ENCODE results near the gene LILRB1. TPM values are rescaled to one million over a fixed set of nuclear protein-coding genes. Genes with fewer than 3 reads are reported as not detected.
"Not testable (repeated sequence)": the region's sequence is repeated elsewhere in the genome, so short reads cannot be mapped to it uniquely, and the experiment has no call there.

The LILRB1 gene
- 1.7 TPM for polyA plus RNA-seq (2013)

DNA sequence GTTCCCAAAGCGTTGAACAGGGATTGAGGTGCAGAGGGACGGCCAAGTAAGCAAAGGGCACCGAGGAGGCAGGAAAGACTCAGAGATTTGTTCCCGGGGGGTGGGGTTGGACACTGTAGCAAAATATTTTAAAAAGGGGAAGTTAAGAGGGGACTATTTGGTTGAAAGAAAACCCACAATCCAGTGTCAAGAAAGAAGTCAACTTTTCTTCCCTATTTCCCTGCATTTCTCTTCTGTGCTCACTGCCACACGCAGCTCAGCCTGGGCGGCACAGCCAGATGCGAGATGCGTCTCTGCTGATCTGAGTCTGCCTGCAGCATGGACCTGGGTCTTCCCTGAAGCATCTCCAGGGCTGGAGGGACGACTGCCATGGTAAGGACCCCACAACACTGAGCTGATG, at the start of gene LILRB1:
Gene LILRB1, plus strand, starts transcription at position 223 of the 400 bp plus-strand sequence. CDS start 590 bp downstream, outside the sequence.
- H3K27ac ChIP-seq (ENCODE audit: insufficient read depth in 1 of 2, low read depth in 1 of 2, low read length in 2 of 2, poor library complexity in 1 of 2, severe bottlenecking in 2 of 2); H3K9me3 ChIP-seq (ENCODE audit: control extremely low read depth in 1 of 5, control insufficient read depth in 4 of 5, insufficient read depth in 2 of 5, low read depth in 1 of 5, low read length in 4 of 5); H3K36me3 ChIP-seq (ENCODE audit: control insufficient read depth in 4 of 4, insufficient read depth in 4 of 4, low read length in 3 of 4); H3K27me3 ChIP-seq (replicated peaks in 2 of 5; ENCODE audit: control insufficient read depth in 4 of 5, insufficient read depth in 5 of 5, low read length in 4 of 5); POLR2A ChIA-PET: not testable (repeated sequence)
- CTCF ChIA-PET = interaction anchor here (1.1 kb wide), 1 partner anchor 157 kb away, joined by 4 read pairs; the partner anchor contains the start of gene CDC42EP5
- DNase-seq = peak; percentile 39 to 81 (median 79)
- Histone ChIP-seq H3K4me1 (ENCODE audit: control extremely low read depth in 1 of 4, control insufficient read depth in 4 of 4, insufficient read depth in 4 of 4, low read length in 3 of 4) (peaks cover 0 to 42% (median 32%) of the 10 kb centered on the region in 4 experiments), H3K4me3 (ENCODE audit: control insufficient read depth in 1 of 7, extremely low read depth in 1 of 7, insufficient read depth in 4 of 7, low read depth in 2 of 7, low read length in 6 of 7) (peak within 1 kb of the TSS in 6 of 7 experiments; percentile 3 to 59 (median 42))
- WGBS (ENCODE audit: insufficient coverage) = 0% methylated on average over 7 of the region's 9 CpGs

DNA sequence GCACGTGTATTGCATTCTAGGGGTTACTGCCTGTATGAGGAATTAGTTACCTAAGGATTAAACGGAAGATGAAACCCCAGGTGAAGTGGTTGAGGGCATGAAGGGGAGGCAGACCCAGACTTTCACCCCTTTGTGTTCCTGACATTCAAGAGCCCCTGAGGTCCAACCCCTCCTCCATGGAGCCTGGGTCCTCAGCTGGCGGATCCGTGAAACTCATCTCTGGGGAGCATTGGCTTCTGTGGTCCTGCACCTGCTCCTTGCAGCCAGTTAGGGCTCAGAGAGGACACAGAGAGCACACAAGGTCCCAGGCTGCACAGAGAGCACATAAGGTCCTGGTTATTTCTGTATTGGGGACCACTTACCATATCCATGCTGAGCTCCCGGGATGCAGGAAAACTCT, 43.9 kb upstream of the LILRB1 start:
- WGBS (ENCODE audit: insufficient coverage) = 92% methylated on average over 5 of the region's 5 CpGs
- CTCF ChIA-PET = no interaction called here
- Histone ChIP-seq H3K4me3 (ENCODE audit: control insufficient read depth in 1 of 7, extremely low read depth in 1 of 7, insufficient read depth in 4 of 7, low read depth in 2 of 7, low read length in 6 of 7) (no peak overlapping the region), H3K27ac (ENCODE audit: insufficient read depth in 1 of 2, low read depth in 1 of 2, low read length in 2 of 2, poor library complexity in 1 of 2, severe bottlenecking in 2 of 2) (no peak overlapping the region), H3K9me3 (ENCODE audit: control extremely low read depth in 1 of 5, control insufficient read depth in 4 of 5, insufficient read depth in 2 of 5, low read depth in 1 of 5, low read length in 4 of 5) (peaks cover 0 to 6% (median 4%) of the 10 kb centered on the region in 5 experiments), H3K36me3 (ENCODE audit: control insufficient read depth in 4 of 4, insufficient read depth in 4 of 4, low read length in 3 of 4) (peaks cover 0 to 11% (median 5%) of the 10 kb centered on the region in 4 experiments), H3K27me3 (replicated peaks in 2 of 5; ENCODE audit: control insufficient read depth in 4 of 5, insufficient read depth in 5 of 5, low read length in 4 of 5) (no peaks in the 10 kb centered on the region), H3K4me1 (ENCODE audit: control extremely low read depth in 1 of 4, control insufficient read depth in 4 of 4, insufficient read depth in 4 of 4, low read length in 3 of 4) (no peaks in the 10 kb centered on the region)
- no peak for DNase-seq
- POLR2A ChIA-PET = no interaction called here

DNA sequence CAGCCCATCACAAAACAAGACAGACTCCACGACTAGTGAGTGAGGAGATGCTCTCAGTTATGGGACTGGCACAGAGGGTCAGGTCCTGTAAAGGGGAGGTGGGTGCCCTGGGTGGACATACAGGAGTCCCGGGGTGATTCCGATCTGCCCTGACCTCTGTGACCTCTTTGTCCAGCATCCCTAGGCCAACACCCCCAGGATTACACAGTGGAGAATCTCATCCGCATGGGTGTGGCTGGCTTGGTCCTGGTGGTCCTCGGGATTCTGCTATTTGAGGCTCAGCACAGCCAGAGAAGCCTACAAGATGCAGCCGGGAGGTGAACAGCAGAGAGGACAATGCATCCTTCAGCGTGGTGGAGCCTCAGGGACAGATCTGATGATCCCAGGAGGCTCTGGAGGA, 43.3 kb upstream of the LILRB1 start:
- Histone ChIP-seq H3K4me3 (ENCODE audit: control insufficient read depth in 1 of 7, extremely low read depth in 1 of 7, insufficient read depth in 4 of 7, low read depth in 2 of 7, low read length in 6 of 7) (no peak overlapping the region), H3K4me1 (ENCODE audit: control extremely low read depth in 1 of 4, control insufficient read depth in 4 of 4, insufficient read depth in 4 of 4, low read length in 3 of 4) (peaks cover 0 to under 1% (median 0%) of the 10 kb centered on the region in 4 experiments), H3K9me3 (ENCODE audit: control extremely low read depth in 1 of 5, control insufficient read depth in 4 of 5, insufficient read depth in 2 of 5, low read depth in 1 of 5, low read length in 4 of 5) (peaks cover 0 to 6% (median 2%) of the 10 kb centered on the region in 5 experiments), H3K36me3 (ENCODE audit: control insufficient read depth in 4 of 4, insufficient read depth in 4 of 4, low read length in 3 of 4) (peaks cover 0 to 11% (median 4%) of the 10 kb centered on the region in 4 experiments), H3K27ac (ENCODE audit: insufficient read depth in 1 of 2, low read depth in 1 of 2, low read length in 2 of 2, poor library complexity in 1 of 2, severe bottlenecking in 2 of 2) (no peak overlapping the region), H3K27me3 (replicated peaks in 2 of 5; ENCODE audit: control insufficient read depth in 4 of 5, insufficient read depth in 5 of 5, low read length in 4 of 5) (no peaks in the 10 kb centered on the region)
- 97% methylated on average over 6 of the region's 7 CpGs for WGBS (ENCODE audit: insufficient coverage)
- DNase-seq = no peak
- ChIA-PET POLR2A (no interaction called here), CTCF (no interaction called here)

DNA sequence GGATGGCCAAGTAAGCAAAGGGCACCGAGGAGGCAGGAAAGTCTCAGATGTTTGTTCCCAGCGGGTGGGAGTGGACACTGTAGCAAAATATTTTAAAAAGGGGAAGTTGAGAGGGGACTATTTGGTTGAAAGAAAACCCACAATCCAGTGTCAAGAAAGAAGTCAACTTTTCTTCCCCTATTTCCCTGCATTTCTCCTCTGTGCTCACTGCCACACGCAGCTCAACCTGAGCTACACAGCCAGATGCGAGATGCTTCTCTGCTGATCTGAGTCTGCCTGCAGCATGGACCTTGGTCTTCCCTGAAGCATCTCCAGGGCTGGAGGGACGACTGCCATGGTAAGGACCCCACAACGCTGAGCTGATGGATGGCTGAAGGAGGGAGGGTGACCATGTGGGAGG, 36.8 kb upstream of the LILRB1 start, which contains the start of gene LILRA1:
Gene LILRA1, plus strand, starts transcription at position 188 of the 400 bp plus-strand sequence. CDS start 613 bp downstream, outside the sequence.
- DNase-seq = peak; percentile 28 to 87 (median 85)
- H3K36me3 ChIP-seq (ENCODE audit: control insufficient read depth in 4 of 4, insufficient read depth in 4 of 4, low read length in 3 of 4); H3K27me3 ChIP-seq (replicated peaks in 2 of 5; ENCODE audit: control insufficient read depth in 4 of 5, insufficient read depth in 5 of 5, low read length in 4 of 5); POLR2A ChIA-PET; H3K9me3 ChIP-seq (ENCODE audit: control extremely low read depth in 1 of 5, control insufficient read depth in 4 of 5, insufficient read depth in 2 of 5, low read depth in 1 of 5, low read length in 4 of 5); CTCF ChIA-PET; H3K27ac ChIP-seq (ENCODE audit: insufficient read depth in 1 of 2, low read depth in 1 of 2, low read length in 2 of 2, poor library complexity in 1 of 2, severe bottlenecking in 2 of 2): not testable (repeated sequence)
- WGBS (ENCODE audit: insufficient coverage) = 0% methylated on average over 3 of the region's 6 CpGs
- Histone ChIP-seq H3K4me1 (ENCODE audit: control extremely low read depth in 1 of 4, control insufficient read depth in 4 of 4, insufficient read depth in 4 of 4, low read length in 3 of 4) (peaks cover 0 to 28% (median 23%) of the 10 kb centered on the region in 4 experiments), H3K4me3 (ENCODE audit: control insufficient read depth in 1 of 7, extremely low read depth in 1 of 7, insufficient read depth in 4 of 7, low read depth in 2 of 7, low read length in 6 of 7) (peak within 1 kb of the TSS in 6 of 7 experiments; percentile 6 to 57 (median 36))

DNA sequence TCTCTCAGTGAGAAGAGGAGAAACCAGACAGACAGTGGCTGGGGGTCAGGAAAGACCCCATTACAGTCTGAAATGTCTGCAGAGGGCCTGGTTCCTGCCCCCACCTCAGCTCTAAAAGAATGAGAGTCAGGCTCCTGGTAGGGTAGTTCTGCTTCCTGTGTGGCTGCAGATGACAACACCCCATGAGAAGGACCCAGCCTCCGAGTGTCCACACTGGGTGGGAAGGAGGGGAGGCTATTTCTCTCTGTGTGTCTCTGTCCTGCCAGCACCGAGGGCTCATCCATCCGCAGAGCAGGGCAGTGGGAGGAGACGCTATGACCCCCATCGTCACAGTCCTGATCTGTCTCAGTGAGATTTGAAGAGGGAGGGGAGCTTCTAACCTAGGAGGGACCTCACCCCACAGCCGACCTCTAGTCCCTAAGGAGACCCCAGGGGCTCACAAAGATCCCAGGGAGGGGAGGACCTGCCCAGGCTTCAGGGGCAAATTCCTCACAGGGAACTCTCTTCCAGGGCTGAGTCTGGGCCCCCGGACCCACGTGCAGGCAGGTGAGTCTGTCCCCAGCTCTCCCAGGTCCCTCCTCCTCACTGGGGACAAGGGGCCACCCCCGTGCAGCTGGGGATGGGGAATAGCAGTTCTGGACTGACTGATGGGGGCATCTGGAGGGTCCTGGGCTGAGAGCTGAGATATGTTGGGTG, 36.2 kb upstream of the LILRB1 start:
- CTCF ChIA-PET; H3K27me3 ChIP-seq (replicated peaks in 2 of 5; ENCODE audit: control insufficient read depth in 4 of 5, insufficient read depth in 5 of 5, low read length in 4 of 5); H3K9me3 ChIP-seq (ENCODE audit: control extremely low read depth in 1 of 5, control insufficient read depth in 4 of 5, insufficient read depth in 2 of 5, low read depth in 1 of 5, low read length in 4 of 5); POLR2A ChIA-PET; H3K36me3 ChIP-seq (ENCODE audit: control insufficient read depth in 4 of 4, insufficient read depth in 4 of 4, low read length in 3 of 4); H3K27ac ChIP-seq (ENCODE audit: insufficient read depth in 1 of 2, low read depth in 1 of 2, low read length in 2 of 2, poor library complexity in 1 of 2, severe bottlenecking in 2 of 2): not testable (repeated sequence)
- 72% methylated on average over 4 of the region's 9 CpGs for WGBS (ENCODE audit: insufficient coverage)
- H3K4me3 ChIP-seq (ENCODE audit: control insufficient read depth in 1 of 7, extremely low read depth in 1 of 7, insufficient read depth in 4 of 7, low read depth in 2 of 7, low read length in 6 of 7) = peak overlapping the region in 6 of 7 experiments; percentile 6 to 57 (median 36)
- DNase-seq = peak in 2 of 3 donors; percentile 33 to 41
- peaks cover 0 to 28% (median 23%) of the 10 kb centered on the region in 4 experiments for H3K4me1 ChIP-seq (ENCODE audit: control extremely low read depth in 1 of 4, control insufficient read depth in 4 of 4, insufficient read depth in 4 of 4, low read length in 3 of 4)

DNA sequence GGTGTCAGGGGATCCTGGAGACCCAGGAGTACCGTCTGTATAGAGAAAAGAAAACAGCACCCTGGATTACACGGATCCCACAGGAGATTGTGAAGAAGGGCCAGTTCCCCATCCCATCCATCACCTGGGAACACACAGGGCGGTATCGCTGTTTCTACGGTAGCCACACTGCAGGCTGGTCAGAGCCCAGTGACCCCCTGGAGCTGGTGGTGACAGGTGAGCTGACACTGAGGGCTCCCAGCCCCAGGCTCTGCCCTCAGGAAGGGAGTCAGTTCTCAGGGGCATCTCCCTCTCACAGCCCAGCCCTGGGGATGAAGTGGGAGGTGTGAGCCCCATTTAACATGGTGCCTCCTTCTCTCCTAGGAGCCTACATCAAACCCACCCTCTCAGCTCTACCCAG, 35.5 kb upstream of the LILRB1 start:
- peaks cover 0 to 5% (median 1%) of the 10 kb centered on the region in 5 experiments for H3K9me3 ChIP-seq (ENCODE audit: control extremely low read depth in 1 of 5, control insufficient read depth in 4 of 5, insufficient read depth in 2 of 5, low read depth in 1 of 5, low read length in 4 of 5)
- peaks cover 0 to 28% (median 23%) of the 10 kb centered on the region in 4 experiments for H3K4me1 ChIP-seq (ENCODE audit: control extremely low read depth in 1 of 4, control insufficient read depth in 4 of 4, insufficient read depth in 4 of 4, low read length in 3 of 4)
- no peaks in the 10 kb centered on the region for H3K27me3 ChIP-seq (replicated peaks in 2 of 5; ENCODE audit: control insufficient read depth in 4 of 5, insufficient read depth in 5 of 5, low read length in 4 of 5)
- ChIA-PET POLR2A (no interaction called here), CTCF (no interaction called here)
- H3K4me3 ChIP-seq (ENCODE audit: control insufficient read depth in 1 of 7, extremely low read depth in 1 of 7, insufficient read depth in 4 of 7, low read depth in 2 of 7, low read length in 6 of 7) = no peak overlapping the region
- DNase-seq = no peak
- no peaks in the 10 kb centered on the region for H3K36me3 ChIP-seq (ENCODE audit: control insufficient read depth in 4 of 4, insufficient read depth in 4 of 4, low read length in 3 of 4)
- H3K27ac ChIP-seq (ENCODE audit: insufficient read depth in 1 of 2, low read depth in 1 of 2, low read length in 2 of 2, poor library complexity in 1 of 2, severe bottlenecking in 2 of 2) = no peak overlapping the region
- WGBS (ENCODE audit: insufficient coverage) = 96% methylated on average over 4 of the region's 5 CpGs

DNA sequence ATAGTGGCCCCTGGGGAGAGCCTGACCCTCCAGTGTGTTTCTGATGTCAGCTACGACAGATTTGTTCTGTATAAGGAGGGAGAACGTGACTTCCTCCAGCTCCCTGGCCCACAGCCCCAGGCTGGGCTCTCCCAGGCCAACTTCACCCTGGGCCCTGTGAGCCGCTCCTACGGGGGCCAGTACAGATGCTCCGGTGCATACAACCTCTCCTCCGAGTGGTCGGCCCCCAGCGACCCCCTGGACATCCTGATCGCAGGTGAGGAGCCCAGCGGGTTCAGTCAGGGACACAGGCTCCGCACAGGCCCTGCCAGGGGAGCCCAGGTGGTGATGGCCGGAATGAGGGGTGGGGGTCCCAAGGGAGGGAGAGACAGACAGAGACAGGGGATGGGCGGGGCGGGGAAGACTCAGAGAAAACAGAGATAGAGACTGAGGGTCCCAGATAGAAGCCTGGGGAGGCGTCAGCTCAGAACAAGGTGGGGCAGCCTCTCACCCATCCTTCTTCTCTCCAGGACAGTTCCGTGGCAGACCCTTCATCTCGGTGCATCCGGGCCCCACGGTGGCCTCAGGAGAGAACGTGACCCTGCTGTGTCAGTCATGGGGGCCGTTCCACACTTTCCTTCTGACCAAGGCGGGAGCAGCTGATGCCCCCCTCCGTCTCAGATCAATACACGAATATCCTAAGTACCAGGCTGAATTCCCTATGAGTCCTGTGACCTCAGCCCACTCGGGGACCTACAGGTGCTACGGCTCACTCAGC, 34.4 kb upstream of the LILRB1 start:
- peaks cover 0 to 28% (median 23%) of the 10 kb centered on the region in 4 experiments for H3K4me1 ChIP-seq (ENCODE audit: control extremely low read depth in 1 of 4, control insufficient read depth in 4 of 4, insufficient read depth in 4 of 4, low read length in 3 of 4)
- POLR2A ChIA-PET; H3K27ac ChIP-seq (ENCODE audit: insufficient read depth in 1 of 2, low read depth in 1 of 2, low read length in 2 of 2, poor library complexity in 1 of 2, severe bottlenecking in 2 of 2); DNase-seq; H3K9me3 ChIP-seq (ENCODE audit: control extremely low read depth in 1 of 5, control insufficient read depth in 4 of 5, insufficient read depth in 2 of 5, low read depth in 1 of 5, low read length in 4 of 5); H3K27me3 ChIP-seq (replicated peaks in 2 of 5; ENCODE audit: control insufficient read depth in 4 of 5, insufficient read depth in 5 of 5, low read length in 4 of 5); H3K36me3 ChIP-seq (ENCODE audit: control insufficient read depth in 4 of 4, insufficient read depth in 4 of 4, low read length in 3 of 4); CTCF ChIA-PET; H3K4me3 ChIP-seq (ENCODE audit: control insufficient read depth in 1 of 7, extremely low read depth in 1 of 7, insufficient read depth in 4 of 7, low read depth in 2 of 7, low read length in 6 of 7): not testable (repeated sequence)
- WGBS (ENCODE audit: insufficient coverage) = 95% methylated on average over 21 of the region's 26 CpGs

All from common myeloid progenitor, CD34-positive (primary cell).